Activated gamma-delta T cell treated with anti-CD3 and anti-CD28 coated beads, Interleukin-2, amount 50 U/mL, for 16 hours (primary cell): ENCODE measurements around the gene LAMB2.

ENCODE experiments used
- DNase-seq: peaks from one replicate; pipeline ENCODE4 v3.0.0-alpha.2; 2020; ENCODE audit warnings: low read depth

The LAMB2 gene

GRCh38 chr3:49132437-49133225, at the start of gene LAMB2:
LAMB2 (minus strand) TSS chr3:49133050; CDS start chr3:49132867, 183 bp downstream.
- DNase-seq = no peak

- DNase-seq = no peak
These were observed 48.5 kb upstream of the LAMB2 start for GRCh38 chr3:49181351-49181750.

- DNase-seq = no peak
These were observed 47.3 kb upstream of the LAMB2 start for GRCh38 chr3:49180116-49180515.

- DNase-seq = no peak
These were observed 44.2 kb upstream of the LAMB2 start for GRCh38 chr3:49177073-49177472.

GRCh38 chr3:49175530-49175929, 42.7 kb upstream of the LAMB2 start:
- DNase-seq = no peak

- no peak for DNase-seq
These were observed 41.6 kb upstream of the LAMB2 start for GRCh38 chr3:49174397-49174985.

- DNase-seq = no peak
These were observed 40.9 kb upstream of the LAMB2 start for GRCh38 chr3:49173792-49174170.

- DNase-seq = no peak
These were observed 40.4 kb upstream of the LAMB2 start for GRCh38 chr3:49173116-49173791.

- no peak for DNase-seq
These were observed 39.7 kb upstream of the LAMB2 start for GRCh38 chr3:49172551-49173041.

- no peak for DNase-seq
These were observed 39.1 kb upstream of the LAMB2 start for GRCh38 chr3:49171775-49172500.

GRCh38 chr3:49171119-49171774, 38.4 kb upstream of the LAMB2 start, which contains the start of gene KLHDC8B:
KLHDC8B (plus strand) TSS chr3:49171598; CDS start chr3:49172770, 1,172 bp downstream.
- peak; percentile 75 for DNase-seq

GRCh38 chr3:49170744-49171118, 37.9 kb upstream of the LAMB2 start:
- no peak for DNase-seq

GRCh38 chr3:49166752-49167556, 34.1 kb upstream of the LAMB2 start:
- no peak for DNase-seq

- DNase-seq = peak; percentile 68
These were observed 33.2 kb upstream of the LAMB2 start, which contains the start of gene CCDC71 for GRCh38 chr3:49165771-49166751. CCDC71 (minus strand) TSS chr3:49166331; CDS start chr3:49164208, 2,123 bp downstream.

GRCh38 chr3:49164983-49165720, 32.3 kb upstream of the LAMB2 start:
- DNase-seq = no peak

GRCh38 chr3:49163609-49164008, 30.8 kb upstream of the LAMB2 start:
- DNase-seq = no peak

GRCh38 chr3:49162751-49163419, 30.0 kb upstream of the LAMB2 start:
- no peak for DNase-seq
